BE2C (cell line): Measurements from ENCODE around the gene TACSTD2.

Source experiments
- DNase-seq: peaks from one replicate; pipeline ENCODE4 v3.0.0-alpha.2; 2020
- H3K27me3 ChIP-seq: fragments of 250-450 bp; sonication (Bioruptor Pico); 2 replicates; pipeline ENCODE4 v1.5.1; 2020; ENCODE audit warnings: mild to moderate bottlenecking
- H3K36me3 ChIP-seq: fragments of 250-450 bp; sonication (Bioruptor Pico); 2 replicates; pipeline ENCODE4 v1.5.1; 2020; ENCODE audit warnings: mild to moderate bottlenecking
- H3K4me1 ChIP-seq: fragments of 250-450 bp; sonication (Bioruptor Pico); 2 replicates; pipeline ENCODE4 v1.5.1; 2020
- H3K4me3 ChIP-seq: 2 replicates; pipeline ENCODE4 v1.5.1; 2011; ENCODE audit warnings: low read depth, low read length
- H3K9me3 ChIP-seq: fragments of 250-450 bp; sonication (Bioruptor Pico); 2 replicates; pipeline ENCODE4 v1.5.1; 2020
- CTCF ChIP-seq: IDR thresholded peaks from 2 replicates; pipeline ENCODE4 v1.5.1; 2012; ENCODE audit warnings: mild to moderate bottlenecking, low read depth, low read length

The TACSTD2 gene

GRCh38 chr1:58572690-58573089 lies 4.4 kb downstream of the TACSTD2 start:
- H3K9me3 ChIP-seq: no peaks in the 10 kb centered on the region
- H3K4me1 ChIP-seq: no peaks in the 10 kb centered on the region
- H3K36me3 ChIP-seq: no peaks in the 10 kb centered on the region
- H3K27me3 ChIP-seq: peaks cover 3% of the 10 kb centered on the region; the same call in 1 of the 2 replicates
- no peak for DNase-seq
- TF ChIP-seq CTCF: no peak
- no peak overlapping the region for H3K4me3 ChIP-seq

- no peak overlapping the region for H3K4me3 ChIP-seq
These were observed 5.4 kb downstream of the TACSTD2 start for GRCh38 chr1:58571616-58572015.

GRCh38 chr1:58570817-58571216 lies 6.2 kb downstream of the TACSTD2 start:
- DNase-seq: no peak
- Histone ChIP-seq H3K4me3 (no peak overlapping the region), H3K36me3 (no peaks in the 10 kb centered on the region), H3K9me3 (no peaks in the 10 kb centered on the region), H3K27me3 (no peaks in the 10 kb centered on the region), H3K4me1 (no peaks in the 10 kb centered on the region)
- TF ChIP-seq CTCF: no peak

More at GRCh38 chr1:58571616-58572015, 5.4 kb downstream of the TACSTD2 start:
- DNase-seq: no peak
- TF ChIP-seq CTCF: no peak
- no peaks in the 10 kb centered on the region for H3K9me3 ChIP-seq
- H3K4me1 ChIP-seq: no peaks in the 10 kb centered on the region
- no peaks in the 10 kb centered on the region for H3K27me3 ChIP-seq
- no peaks in the 10 kb centered on the region for H3K36me3 ChIP-seq

- TF ChIP-seq CTCF: no peak
- no peak for DNase-seq
- H3K4me3 ChIP-seq: no peak overlapping the region
These were observed 7.0 kb downstream of the TACSTD2 start for GRCh38 chr1:58570094-58570493.

GRCh38 chr1:58568911-58569310 lies 8.1 kb downstream of the TACSTD2 start:
- Histone ChIP-seq H3K4me3 (no peak overlapping the region), H3K4me1 (no peaks in the 10 kb centered on the region), H3K9me3 (no peaks in the 10 kb centered on the region), H3K36me3 (no peaks in the 10 kb centered on the region), H3K27me3 (no peaks in the 10 kb centered on the region)
- DNase-seq: no peak
- no peak for TF ChIP-seq CTCF

More at GRCh38 chr1:58570094-58570493, 7.0 kb downstream of the TACSTD2 start:
- no peaks in the 10 kb centered on the region for H3K36me3 ChIP-seq
- H3K27me3 ChIP-seq: no peaks in the 10 kb centered on the region
- H3K4me1 ChIP-seq: no peaks in the 10 kb centered on the region
- no peaks in the 10 kb centered on the region for H3K9me3 ChIP-seq

- H3K36me3 ChIP-seq: no peaks in the 10 kb centered on the region
- no peaks in the 10 kb centered on the region for H3K9me3 ChIP-seq
- H3K4me3 ChIP-seq: no peak overlapping the region
- no peaks in the 10 kb centered on the region for H3K4me1 ChIP-seq
- no peak for DNase-seq
- no peaks in the 10 kb centered on the region for H3K27me3 ChIP-seq
- no peak for TF ChIP-seq CTCF
These were observed 8.7 kb downstream of the TACSTD2 start for GRCh38 chr1:58568271-58568860.
